HL-60/S4 treated with retinoic acid at 250 ng/mL for 4 days and 3 days (cell line): ENCODE results near the gene GRIN1.
"Not testable (repeated sequence)": the region's sequence is repeated elsewhere in the genome, so short reads cannot be mapped to it uniquely, and the experiment has no call there.

ENCODE experiments used
- in situ Hi-C: fragments of 300-500 bp; cut with MboI; formaldehyde crosslinking; loops from 2 replicates; pipeline ENCODE4 v1.7.0; 2022; ENCODE audit warnings: low sequenced_read_pairs

GRIN1 gene

DNA sequence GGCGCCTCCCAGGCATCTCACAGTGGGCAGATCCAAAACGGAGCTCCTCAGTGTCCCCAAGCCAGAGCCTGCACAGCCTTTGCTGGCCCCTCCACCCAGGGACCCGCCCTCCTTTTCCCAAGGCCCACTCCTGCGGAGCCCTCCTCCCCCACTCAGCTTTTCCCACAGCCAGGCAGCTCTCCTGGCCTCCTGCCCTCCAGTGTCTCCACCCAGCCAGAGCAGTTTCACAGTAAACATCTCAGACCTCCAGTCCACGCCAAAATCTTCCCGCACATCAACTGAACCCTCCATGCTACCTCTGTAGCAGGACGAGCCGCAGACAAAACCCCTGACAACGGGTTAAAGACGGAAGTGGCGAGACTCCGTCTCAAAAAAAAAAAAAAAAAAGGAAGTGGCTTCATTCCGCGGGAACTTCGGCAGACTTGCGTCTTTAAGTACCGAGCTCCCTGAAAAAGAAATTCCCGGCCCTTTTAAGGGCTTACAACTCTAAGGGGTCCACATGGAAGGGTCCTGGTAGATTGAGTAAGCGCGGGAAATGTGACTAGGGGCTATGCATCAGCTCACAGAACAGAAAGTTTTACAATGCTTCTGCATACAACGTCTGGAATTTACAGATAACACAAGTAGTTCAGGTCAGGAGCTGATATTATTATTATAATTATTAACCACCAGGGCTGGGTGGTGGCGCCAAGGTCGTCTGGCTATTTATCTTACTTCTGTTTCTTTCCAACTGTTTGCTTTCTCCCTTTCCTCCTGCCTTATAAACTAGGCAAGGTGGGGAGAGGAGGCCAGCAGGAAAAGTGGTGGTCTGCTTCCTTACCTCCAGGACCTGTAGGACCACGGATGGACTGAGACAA, 11.4 kb upstream of the GRIN1 start:
- in situ Hi-C loops: no loop called here

GRCh38 chr9:137128158-137128861, 10.6 kb upstream of the GRIN1 start:
- in situ Hi-C loops: no loop called here

DNA sequence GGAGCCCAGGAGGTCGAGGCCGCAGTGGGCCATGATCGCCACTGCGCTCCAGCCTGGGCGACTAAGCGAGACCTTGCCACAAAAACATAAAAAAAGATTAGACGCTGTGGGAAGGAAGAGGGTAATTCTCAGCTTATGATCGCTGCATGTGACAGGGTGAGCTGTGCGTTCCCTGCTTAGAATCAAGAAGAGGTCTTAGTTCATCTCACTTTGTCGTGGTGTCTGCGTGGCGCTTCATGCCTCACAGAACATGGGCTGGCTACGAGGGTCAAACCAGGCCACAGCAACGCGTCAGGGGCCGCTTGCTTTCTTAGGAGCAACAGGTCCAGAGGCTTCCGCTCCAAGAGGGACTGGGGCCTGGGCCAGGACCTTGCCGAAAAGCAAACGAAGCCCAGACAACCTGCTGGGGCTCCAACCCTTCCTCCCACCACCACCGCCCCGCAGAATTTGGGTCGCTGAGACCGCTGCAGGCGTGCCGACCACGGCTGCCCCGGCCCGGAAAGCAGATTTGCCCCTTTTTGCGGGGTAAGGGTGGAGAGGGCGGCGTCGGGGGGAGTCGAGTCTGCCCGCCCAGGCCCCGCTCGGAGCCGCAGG, 10.0 kb upstream of the GRIN1 start:
- in situ Hi-C loops: no loop called here

- in situ Hi-C loops: no loop called here
These were observed 9.3 kb upstream of the GRIN1 start for GRCh38 chr9:137129456-137130175.

DNA sequence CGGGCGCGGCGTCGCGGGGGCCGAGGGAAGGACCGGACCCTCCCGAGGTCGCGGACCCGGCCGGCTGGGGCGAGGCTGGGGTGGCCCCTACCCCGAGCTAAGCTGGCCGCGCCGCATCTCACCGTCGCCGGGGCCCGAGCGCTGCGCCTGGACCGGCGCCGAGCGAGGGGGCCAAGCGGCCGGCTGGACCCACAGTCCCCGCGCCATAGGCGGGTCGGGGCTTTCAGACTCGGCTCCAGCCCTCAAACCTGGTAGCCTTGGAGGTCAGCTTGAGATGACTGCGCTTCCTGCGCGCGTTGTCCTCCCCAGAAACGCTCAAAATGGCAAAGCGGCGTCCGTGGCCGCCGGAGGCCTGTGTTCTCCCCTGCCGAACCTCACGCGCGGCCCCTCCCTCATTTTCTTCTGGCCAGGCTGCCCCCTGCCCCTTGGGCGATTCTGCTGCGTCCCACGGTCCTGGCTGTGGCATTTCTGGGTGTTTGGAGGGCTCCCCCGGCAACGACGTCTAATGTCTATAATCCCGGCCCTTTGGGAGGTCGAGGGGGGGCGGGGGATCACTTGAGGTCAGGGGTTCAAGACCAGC, 8.7 kb upstream of the GRIN1 start:
- in situ Hi-C loops: no loop called here

DNA sequence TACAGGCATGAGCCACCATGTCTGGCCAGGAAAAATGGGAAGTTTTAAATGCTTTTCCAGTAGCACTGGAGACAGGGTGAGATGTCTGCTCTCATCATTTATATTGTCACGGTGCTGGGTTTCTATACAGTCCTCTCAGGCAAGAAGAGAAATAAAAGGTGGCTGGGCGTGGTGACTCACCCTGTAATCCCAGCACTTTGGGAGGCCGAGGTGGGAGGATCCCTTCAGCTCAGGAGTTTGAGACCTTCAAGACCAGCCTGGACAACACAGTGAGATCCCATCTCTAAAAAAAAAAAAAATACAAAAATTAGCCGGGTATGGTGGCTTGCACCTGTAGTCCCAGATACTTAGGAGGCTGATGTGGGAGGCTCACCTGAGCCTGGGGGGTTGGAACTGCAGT, 4.8 kb upstream of the GRIN1 start:
- in situ Hi-C loops: no loop called here

DNA sequence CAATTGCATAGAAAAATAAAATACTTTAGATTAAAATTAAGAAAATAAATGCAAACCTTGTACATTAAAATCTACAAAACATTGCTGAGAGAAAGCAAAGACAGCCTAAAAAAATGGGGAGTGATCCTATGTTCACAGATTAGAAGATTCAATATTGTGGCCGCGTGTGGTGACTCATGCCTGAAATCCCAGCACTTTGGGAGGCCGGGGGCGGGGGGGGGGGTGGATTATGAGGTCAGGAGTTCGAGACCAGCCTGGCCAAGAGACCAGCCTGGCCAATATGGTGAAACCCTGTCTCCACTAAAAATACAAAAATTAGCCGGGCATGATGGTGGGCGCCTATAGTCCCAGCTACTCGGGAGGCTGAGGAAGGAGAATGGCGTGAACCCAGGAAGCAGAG, 3.8 kb upstream of the GRIN1 start:
- in situ Hi-C loops: not testable (repeated sequence)

GRCh38 chr9:137136261-137136880, 2.6 kb upstream of the GRIN1 start:
- in situ Hi-C loops: no loop called here

GRCh38 chr9:137136881-137137607, 1.9 kb upstream of the GRIN1 start:
- in situ Hi-C loops: no loop called here

- in situ Hi-C loops: no loop called here
These were observed 764 bp upstream of the GRIN1 start for GRCh38 chr9:137138058-137138721.

- in situ Hi-C loops: no loop called here
These were observed 655 bp downstream of the GRIN1 start for GRCh38 chr9:137139468-137140150.

DNA sequence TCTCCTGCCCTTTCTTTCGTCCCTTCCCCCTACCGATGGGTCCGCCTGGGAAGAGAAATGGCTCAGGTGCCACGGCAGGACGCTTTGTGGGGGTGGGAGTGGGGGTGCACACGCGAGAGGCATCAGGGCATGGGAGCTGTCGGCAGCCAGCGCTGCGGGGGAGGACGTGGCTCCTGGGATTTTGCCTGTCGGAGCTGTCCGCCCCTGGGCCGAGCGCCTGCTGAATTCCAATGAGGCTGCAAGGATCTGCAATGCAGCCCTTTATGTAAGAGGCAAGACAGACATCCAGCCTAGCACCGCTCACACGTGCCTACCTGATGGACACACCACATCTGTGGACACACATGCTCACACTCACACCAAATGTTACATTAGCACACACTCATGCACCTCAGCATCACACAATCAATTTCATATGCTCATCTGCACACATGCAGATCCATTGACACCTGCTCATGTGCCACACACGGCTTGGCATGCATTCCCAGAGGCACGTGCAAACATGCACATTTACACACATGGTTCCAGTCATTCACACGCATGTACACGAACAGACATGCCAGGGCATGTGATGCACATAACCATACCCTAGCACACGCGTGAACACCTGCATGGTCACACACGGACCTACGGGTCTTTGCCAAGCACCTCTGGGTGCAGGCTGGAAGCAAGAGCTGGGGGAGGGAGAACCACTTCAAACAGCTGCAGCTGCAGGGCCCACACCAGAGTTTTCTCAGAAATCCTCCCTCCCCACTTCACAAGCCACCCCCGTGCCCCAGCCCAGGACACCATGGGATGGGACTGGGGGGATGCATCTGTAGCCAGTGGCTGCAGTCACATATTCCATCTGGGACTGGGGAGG, 1.4 kb downstream of the GRIN1 start:
- in situ Hi-C loops: no loop called here

- in situ Hi-C loops: no loop called here
These were observed 2.3 kb downstream of the GRIN1 start for GRCh38 chr9:137141050-137141810.

- in situ Hi-C loops: no loop called here
These were observed 3.3 kb downstream of the GRIN1 start for GRCh38 chr9:137141976-137142936.

- in situ Hi-C loops: no loop called here
These were observed 4.5 kb downstream of the GRIN1 start for GRCh38 chr9:137143459-137143858.
